ENCODE results near the gene CERS1.

Gene CERS1

DNA sequence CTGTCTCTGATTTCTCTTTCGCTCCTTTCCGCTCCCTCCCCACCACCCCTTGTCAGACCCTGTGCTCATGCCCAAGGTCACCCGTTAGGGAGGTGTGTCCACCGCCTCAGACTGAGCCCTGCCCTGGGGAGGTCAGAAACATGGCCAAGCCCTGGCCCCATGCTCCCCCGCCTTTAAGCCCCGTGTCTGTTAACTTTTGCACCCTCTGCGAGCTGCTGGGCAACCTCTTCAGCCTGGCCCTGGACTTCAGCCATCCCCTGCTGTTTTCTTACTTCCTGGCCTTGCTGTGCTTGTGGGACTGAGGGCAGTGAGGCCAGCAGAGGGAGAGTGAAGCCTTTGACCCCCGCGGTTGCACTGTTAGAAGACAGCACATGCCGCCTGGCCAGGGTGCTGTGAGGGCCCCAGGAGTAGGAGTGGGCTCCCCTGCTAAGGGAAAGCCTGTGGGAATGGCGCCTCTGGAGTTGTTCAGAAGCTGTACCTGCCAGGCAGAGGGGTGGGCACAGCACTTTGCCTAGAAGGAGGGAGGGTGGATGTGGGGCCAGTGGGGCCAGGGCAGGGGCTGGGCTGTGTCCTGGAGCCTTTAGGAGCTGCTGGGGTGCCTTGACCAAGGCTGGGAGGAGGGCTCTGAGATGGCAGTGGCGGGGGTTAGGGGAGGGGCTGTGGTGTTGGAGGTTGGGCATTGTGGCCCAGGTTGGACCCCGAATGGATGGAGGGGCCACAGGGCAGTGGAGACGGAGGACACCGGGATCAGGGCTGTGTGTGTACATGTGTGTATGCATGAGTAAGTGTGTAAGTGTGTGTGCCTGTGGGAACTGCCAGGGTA is 56.3 kb downstream of the CERS1 start:
- no peak for DNase-seq (ENCODE audit: low read depth)

- DNase-seq (ENCODE audit: low read depth): no peak
Observed at GRCh38 chr19:18834644-18834984, 61.3 kb downstream of the CERS1 start.

DNA sequence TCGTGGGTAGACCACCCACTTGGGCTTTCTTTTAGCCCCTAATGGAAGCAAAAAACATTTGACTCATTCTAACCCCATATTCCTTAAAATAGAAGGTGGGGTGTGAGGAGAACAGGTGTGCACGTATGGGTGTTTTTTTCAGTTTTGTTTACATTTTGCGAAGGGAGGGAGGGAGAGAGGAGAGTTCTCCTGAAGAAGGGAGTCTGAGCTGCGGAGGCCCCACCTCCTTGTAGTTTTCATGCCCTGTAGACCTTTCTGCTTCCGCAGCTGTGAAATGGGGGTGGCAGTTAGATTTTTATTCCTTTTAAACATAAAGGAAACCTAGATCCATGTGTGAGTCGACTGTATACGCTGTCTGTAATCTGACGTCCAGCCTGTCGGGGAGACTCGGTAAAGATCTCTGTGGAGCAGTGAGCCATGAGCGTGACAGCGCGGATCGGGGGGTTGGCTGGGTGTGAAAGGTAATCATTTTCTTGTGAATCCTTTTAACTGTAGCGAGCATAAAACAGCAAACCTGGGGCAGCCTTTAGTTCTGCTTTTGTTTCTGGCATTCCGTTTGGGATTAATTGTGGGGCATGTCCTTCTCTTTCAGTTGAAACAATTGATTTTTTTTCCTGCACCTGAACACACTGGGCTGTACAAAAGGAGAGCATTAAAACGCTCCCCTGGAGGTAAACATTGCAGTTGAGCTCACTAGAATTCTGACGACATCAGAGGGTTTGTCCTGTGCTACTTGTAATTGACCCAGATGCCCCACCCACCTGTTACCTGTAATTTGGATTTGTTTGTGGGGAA is 61.9 kb downstream of the CERS1 start:
- DNase-seq (ENCODE audit: low read depth): no peak

- no peak for DNase-seq (ENCODE audit: low read depth)
Observed at GRCh38 chr19:18833141-18833476, 62.8 kb downstream of the CERS1 start.

DNA sequence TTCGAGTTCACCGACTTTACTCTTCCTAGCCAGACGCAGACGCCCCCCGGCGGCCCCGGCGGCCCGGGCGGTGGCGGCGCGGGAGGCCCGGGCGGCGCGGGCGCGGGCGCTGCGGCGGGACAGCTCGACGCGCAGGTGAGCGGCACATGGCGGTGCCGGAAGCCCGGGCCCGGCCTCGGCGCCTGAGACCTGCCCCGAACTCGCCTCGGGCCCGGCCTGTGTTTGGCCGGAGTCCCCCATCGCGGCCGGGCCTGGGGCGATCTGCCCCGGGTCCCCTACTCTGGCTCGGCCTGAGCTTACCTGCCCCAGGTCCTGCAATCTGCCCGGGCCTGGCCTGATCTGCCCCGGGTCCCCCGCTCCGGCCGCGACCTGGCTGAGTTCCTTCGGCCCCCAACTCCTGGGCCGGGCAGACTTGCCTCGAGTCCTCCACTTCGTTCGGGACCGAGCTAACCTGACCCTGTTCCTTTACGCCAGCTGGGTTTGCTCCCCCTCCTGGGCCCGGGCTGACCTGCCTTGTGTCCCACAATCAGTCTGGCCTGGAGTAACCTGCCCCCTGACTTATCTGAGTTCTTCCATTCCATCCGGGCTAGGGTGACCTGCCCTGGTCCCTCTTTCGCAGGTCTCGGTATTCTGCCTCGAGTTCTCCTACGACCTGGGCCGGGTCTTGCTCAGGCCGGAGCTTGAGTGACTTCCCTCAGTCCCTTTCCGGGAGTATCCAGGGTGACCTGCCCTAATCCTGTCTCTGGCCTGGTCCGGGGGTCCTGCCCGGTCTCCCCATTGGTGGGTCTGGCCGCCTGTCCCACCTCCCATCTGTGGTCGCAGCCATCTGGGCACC is 63.4 kb downstream of the CERS1 start:
- peak; percentile 19 for DNase-seq (ENCODE audit: low read depth)

DNA sequence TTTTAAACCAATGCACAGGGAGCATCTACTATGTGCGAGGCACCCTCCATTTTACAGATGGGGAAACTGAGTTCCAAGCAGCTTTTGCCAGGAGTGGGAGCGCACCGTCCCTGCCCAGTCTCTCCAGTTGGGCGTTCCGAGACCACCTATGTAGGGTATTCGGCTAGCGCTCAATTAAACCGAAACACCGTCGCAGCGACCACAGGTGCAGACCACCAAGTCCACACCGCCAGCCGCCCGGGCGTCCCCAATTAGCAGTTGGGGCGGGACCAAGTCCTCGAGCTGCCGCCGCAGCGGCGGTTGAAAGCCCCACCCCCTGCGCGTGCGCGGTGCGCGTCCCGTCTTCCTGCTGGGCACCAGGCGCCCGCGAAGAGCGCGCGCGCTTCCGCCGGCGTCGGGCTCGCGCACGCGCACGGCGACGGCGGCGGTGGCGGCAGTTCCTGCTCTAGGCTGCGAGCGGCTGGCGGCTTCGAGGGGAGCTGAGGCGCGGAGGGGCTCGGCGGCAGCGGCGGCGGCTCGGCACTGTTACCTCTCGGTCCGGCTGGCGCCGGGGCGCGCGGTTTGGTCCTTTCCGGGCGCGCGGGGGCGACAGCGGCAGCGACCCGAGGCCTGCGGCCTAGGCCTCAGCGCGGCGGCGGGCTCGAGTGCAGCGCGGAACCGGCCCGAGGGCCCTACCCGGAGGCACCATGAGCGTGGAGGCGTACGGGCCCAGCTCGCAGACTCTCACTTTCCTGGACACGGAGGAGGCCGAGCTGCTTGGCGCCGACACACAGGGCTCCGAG is 64.2 kb downstream of the CERS1 start, which contains the start of gene UPF1:
TSS of gene UPF1 (plus strand) at position 436 of the 782 bp plus-strand sequence. CDS start at position 687, 251 bp downstream.
- DNase-seq (ENCODE audit: low read depth): peak; percentile 90

- no peak for DNase-seq (ENCODE audit: low read depth)
Observed at GRCh38 chr19:18830488-18830887, 65.5 kb downstream of the CERS1 start.

DNA sequence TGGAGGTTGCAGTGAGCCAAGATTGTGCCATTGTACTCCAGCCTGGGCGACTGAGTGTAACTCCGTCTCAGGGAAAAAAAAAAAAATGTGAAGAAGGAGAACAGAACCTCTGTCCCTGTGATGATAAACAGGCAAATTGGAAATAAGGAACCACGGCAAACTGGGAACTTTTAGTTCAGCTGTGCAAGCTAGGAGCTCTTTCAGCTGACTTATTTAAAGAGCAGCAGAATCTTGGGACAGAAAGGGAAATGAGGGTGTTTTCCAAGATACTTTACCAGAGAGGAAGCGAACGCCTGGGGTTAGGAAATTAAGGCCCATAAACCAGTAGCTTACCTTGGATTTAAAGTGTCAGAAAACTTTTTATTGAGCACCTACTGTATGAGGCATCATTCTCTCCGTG is 67.2 kb downstream of the CERS1 start:
- no peak for DNase-seq (ENCODE audit: low read depth)
